ENCODE data around the gene PBRM1.

The PBRM1 gene

DNA sequence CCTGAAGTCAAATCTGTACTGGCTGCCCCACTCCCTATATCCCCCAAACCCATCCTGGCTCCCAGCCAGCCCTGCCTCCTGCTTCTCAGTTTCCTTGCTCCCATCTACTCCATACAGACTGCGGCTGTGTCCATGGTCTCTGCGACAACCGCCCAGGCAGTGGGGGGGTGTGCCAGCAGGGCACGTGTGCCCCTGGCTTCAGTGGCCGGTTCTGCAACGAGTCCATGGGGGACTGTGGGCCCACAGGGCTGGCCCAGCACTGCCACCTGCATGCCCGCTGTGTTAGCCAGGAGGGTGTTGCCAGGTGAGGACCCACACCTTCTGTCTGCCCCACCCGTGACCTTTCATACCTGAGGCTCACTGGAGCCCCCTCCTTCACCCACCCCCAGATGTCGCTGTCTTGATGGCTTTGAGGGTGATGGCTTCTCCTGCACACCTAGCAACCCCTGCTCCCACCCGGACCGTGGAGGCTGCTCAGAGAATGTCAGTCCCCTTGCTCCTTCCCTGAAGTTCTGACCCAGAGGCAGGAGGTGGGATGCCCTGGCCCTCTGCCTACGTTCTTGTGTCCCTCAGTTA is 175.9 kb downstream of the PBRM1 start:
- no peak for DNase-seq (ENCODE audit: low read depth)

DNA sequence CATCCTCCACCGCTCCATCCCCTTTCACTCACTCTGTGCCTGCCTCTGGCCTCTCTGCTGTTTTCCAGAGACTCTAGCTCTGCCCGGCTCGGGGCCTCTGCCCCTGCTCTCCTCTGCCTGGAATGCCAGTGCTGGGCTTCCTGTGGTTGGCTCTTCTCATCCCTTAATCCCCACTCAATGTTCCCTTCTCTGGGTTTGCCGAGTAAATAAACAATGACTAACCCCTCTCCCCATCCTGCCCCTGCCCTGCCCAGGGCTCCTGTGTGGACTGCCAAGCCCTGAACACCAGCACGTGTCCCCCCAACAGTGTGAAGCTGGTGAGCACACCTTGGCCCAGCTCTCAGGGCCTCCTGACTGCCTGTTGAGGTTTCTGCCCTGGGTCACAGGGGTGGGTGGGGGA is 178.4 kb downstream of the PBRM1 start:
- DNase-seq (ENCODE audit: low read depth), result peak; percentile 68

GRCh38 chr3:52506266-52506966 is 179.3 kb downstream of the PBRM1 start:
- no peak for DNase-seq (ENCODE audit: low read depth)

- DNase-seq (ENCODE audit: low read depth), result no peak
Measured at GRCh38 chr3:52504977-52505376, 180.7 kb downstream of the PBRM1 start.

- DNase-seq (ENCODE audit: low read depth), result no peak
Measured at GRCh38 chr3:52503788-52504424, 181.8 kb downstream of the PBRM1 start.

- no peak for DNase-seq (ENCODE audit: low read depth)
Measured at GRCh38 chr3:52502808-52503350, 182.8 kb downstream of the PBRM1 start.

DNA sequence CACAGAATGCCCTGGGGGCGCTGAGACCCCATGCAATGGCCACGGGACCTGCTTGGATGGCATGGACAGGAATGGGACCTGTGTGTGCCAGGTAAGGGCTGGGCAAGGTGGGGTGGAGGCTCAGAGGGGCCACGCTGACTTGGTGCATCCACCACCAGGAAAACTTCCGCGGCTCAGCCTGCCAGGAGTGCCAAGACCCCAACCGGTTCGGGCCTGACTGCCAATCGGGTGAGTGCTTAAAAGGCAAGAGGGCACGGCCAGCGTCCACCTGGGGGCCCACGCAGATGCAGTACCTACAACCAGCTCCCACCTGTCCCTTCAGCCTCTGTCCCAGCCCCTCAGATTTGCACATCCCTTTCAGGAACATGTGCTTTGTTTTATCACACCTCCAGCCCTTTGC is 183.7 kb downstream of the PBRM1 start:
- no peak for DNase-seq (ENCODE audit: low read depth)

DNA sequence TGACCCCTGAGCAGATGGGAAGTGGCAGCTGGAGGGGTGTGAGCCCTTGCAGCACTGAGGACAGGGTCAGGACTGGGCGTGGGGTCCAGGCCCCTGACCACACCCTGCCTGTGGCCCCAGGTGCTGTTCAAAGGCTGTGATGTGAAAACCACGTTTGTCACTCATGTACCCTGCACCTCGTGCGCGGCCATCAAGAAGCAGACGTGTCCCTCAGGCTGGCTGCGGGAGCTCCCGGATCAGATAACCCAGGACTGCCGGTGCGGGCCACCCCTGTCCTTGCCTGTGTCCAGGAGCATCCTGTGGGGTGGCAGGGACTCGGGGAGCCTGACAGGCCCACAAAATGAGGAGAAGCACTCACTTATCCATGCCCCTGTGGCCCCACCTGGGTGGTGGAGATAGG is 184.7 kb downstream of the PBRM1 start:
- DNase-seq (ENCODE audit: low read depth), result no peak

DNA sequence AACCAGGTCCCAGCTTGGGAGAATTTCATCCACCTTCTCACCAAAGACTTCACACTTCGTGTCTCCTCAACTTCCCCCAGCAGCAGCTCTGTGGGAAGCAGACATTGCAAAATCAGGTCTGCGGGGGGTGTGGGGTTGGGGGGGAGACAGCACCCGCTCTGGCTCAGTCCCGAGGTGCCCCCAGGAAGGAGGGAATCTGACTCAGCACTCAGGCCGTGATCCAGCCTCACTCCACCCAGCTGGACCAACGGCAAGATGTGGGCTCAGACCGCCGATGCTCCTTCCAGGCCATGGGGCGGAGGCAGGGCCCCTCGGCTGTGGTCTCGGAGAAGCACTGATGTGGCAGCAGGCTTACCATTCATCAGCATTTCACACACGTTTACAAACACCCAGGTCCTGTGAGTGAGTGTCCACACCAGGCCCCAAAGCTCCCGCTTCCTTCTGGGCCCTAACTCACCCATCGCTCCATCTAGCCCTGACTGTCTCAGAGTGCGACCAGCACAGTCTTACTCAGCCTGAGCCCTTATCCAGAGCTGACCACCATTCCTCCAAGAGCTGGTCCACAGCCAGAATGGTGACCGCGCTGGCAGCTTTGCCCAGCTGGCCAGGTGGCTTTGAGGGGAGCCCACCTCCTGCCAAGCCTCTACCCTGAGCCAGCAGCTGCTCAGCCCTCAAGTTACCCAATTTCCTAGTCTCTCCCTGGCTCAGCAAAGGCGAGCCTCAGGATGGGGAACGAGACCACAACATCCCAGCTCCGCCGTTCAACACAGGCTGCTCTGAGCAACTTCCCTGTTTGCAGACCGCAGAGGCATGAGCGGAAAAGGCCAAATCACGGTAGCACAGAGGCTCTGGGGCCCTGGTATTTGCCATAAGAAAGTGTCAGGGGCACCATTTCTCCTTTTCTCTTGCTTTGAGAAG is 187.3 kb downstream of the PBRM1 start:
- DNase-seq (ENCODE audit: low read depth), result peak; percentile 71

DNA sequence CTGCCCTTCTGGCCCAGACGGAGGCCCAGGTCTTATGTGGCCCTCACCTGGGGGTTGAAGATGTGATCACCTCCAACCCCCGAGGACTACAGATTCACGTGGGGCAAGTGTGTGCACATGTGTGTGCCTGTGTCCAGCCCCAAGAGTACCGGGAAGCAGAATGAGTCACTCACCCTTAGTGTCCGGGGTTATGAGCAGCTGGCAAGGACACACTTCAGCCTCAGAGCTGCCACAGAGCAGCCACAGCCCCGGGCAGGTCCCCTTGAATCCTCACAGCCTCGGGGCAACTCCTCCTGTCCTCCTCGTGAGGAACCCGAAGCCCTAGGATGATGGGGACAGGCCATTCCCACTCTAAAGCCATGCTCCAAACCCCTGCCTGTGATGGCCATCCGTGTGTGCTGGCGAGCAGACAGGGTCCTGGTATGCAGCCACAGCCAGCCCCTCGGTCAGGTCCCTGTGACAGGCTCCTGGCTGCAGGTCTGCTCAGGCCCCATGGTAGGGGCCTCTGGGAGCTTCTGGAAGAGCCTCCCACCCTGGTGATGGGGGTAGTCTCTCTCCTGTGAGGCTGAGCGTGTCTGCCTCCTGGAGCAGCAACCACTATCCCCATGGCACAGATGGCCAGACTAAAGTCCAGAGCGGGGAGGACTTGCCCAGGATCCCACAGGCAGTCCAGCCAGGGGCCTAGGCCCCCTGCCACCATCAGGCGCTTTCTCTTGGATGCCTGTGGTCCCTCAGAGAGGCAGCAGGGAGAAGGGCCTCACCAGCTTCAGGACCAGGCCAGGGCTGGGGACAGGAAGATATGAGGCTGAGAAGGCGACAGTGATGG is 189.7 kb downstream of the PBRM1 start:
- DNase-seq (ENCODE audit: low read depth), result peak; percentile 75
